ENCODE measurements around the gene UPB1. TPM values are rescaled to one million over a fixed set of nuclear protein-coding genes. Genes with fewer than 3 reads are reported as not detected.

The UPB1 gene
- total and polyA plus RNA-seq, 10 of the 15 experiments (the other 5 are each of a cell fraction or from before 2014, with no cell fraction given): 0.89 to 20.5 (median 3.1) TPM

- peak; percentile 47 for ATAC-seq
- ChIA-PET POLR2A (interaction anchor here (0.7 to 6.7 kb wide), 12 partner anchors 8 to 235 kb away, joined by 3 to 48 read pairs (median 6); partner anchors contain the start of gene ADORA2A), CTCF (interaction anchor here (0.7 to 14.8 kb wide), 10 partner anchors 10 to 183 kb away, joined by 3 to 332 read pairs (median 4); partner anchors contain the start of gene ADORA2A), RAD21 (ENCODE audit: unreplicated experiment) (interaction anchor here (0.6 to 8.3 kb wide), 18 partner anchors 8 to 761 kb away, joined by 3 to 111 read pairs (median 4); partner anchors contain the start of genes ADORA2A, GUCD1 and SNRPD3), SMC1A (ENCODE audit: uncharacterized antibody, unreplicated experiment) (interaction anchor here (0.6 to 8.2 kb wide), 15 partner anchors 9 to 183 kb away, joined by 3 to 122 read pairs (median 6); partner anchors contain the start of gene ADORA2A)
- no peaks in the 10 kb centered on the region for H3K9me3 ChIP-seq (replicated peaks; ENCODE audit: control insufficient read depth, insufficient read depth, low read length)
- H3K4me2 ChIP-seq (ENCODE audit: control insufficient read depth, insufficient read depth): peak overlapping the region; percentile 74
- 17% methylated on average over 6 of the region's 6 CpGs for WGBS (ENCODE audit: insufficient coverage, insufficient replicate concordance, low lambda C conversion rate, missing lambda C conversion rate)
- FAIRE-seq: no peak
- in situ Hi-C loops (cut with MboI): no loop called here
- intact Hi-C loops (cut with micrococcal nuclease; ENCODE audit: unreplicated experiment): no loop called here
- H3K4me1 ChIP-seq (ENCODE audit: control insufficient read depth, insufficient read depth, low read length): peaks cover 52% of the 10 kb centered on the region
- H3K9ac ChIP-seq (ENCODE audit: control insufficient read depth, insufficient read depth, low read length): peak overlapping the region; percentile 60; the same call in 1 of the 2 replicates
- H3K79me2 ChIP-seq (ENCODE audit: control insufficient read depth, insufficient read depth, low read length): no peaks in the 10 kb centered on the region
- H3K4me3 ChIP-seq: peak overlapping the region; percentile 2; the same call in 1 of the 2 replicates
- no peaks in the 10 kb centered on the region for H4K20me1 ChIP-seq (ENCODE audit: control insufficient read depth, insufficient read depth)
- H3K27me3 ChIP-seq (replicated peaks in 1 of 2; ENCODE audit: control insufficient read depth in 2 of 2, insufficient read depth in 2 of 2, low read length in 1 of 2): no peaks in the 10 kb centered on the region
- H3K36me3 ChIP-seq (ENCODE audit: control insufficient read depth in 2 of 2, insufficient read depth in 2 of 2, low read length in 1 of 2): no peaks in the 10 kb centered on the region
- H3K27ac ChIP-seq (ENCODE audit: control insufficient read depth, insufficient read depth): peak overlapping the region; percentile 80
- DNase-seq (ENCODE audit: low read depth, low spot score): no peak
- H2AFZ ChIP-seq (ENCODE audit: control insufficient read depth, low read depth, low read length): peak overlapping the region; percentile 79
- TSS peak; percentile 5 for BruUV-seq (replicated peaks)
- TF ChIP-seq TCF3 (IDR thresholded peaks at IDR 0.05; ENCODE audit: borderline replicate concordance, insufficient read depth, low read depth, low read length): no peak
- no peak for TF ChIP-seq EGR1 (IDR thresholded peaks at IDR 0.05; ENCODE audit: borderline replicate concordance in 1 of 2, low read depth in 2 of 2, low read length in 2 of 2)
- TF ChIP-seq TBL1XR1 (IDR thresholded peaks at IDR 0.05; ENCODE audit: low read depth, low read length): peak; percentile 9; the same call in 1 of the 2 replicates
- no peak for TF ChIP-seq SIN3A (IDR thresholded peaks at IDR 0.05; ENCODE audit: low read depth, low read length)
- 0 out of 4 replicates have a peak, but pooled peaks of 1 of the 2 experiments have one; percentile 21 for TF ChIP-seq EP300 (IDR thresholded peaks at IDR 0.05; ENCODE audit: borderline replicate concordance in 1 of 2, control insufficient read depth in 1 of 2, low read depth in 2 of 2, low read length in 2 of 2)
- no peak for TF ChIP-seq BMI1 (IDR thresholded peaks at IDR 0.05; ENCODE audit: borderline replicate concordance)
- peak; percentile 64; the same call in 1 of the 2 replicates for TF ChIP-seq GABPA (IDR thresholded peaks at IDR 0.05; ENCODE audit: low read depth)
- peak; percentile 46; the same call in 1 of the 2 replicates for TF ChIP-seq ZBTB11 (CRISPR knock-in tag; IDR thresholded peaks at IDR 0.05)
- no peak for TF ChIP-seq SMARCA5 (IDR thresholded peaks at IDR 0.05)
- no peak for TF ChIP-seq TAF1 (IDR thresholded peaks at IDR 0.05; ENCODE audit: borderline replicate concordance, low read depth, low read length)
- TF ChIP-seq RELA (IDR thresholded peaks at IDR 0.05; ENCODE audit: borderline replicate concordance, partially characterized antibody): peak; percentile 59
- TF ChIP-seq CUX1 (IDR thresholded peaks at IDR 0.05; ENCODE audit: insufficient replicate concordance, low read depth, low read length): no peak
- TF ChIP-seq IKZF1 (conservative IDR thresholded peaks at IDR 0.05): peak; percentile 80
- 0 out of 2 replicates have a peak, but pooled peaks have one; percentile 11 for TF ChIP-seq CREB1 (IDR thresholded peaks at IDR 0.05; ENCODE audit: low read depth)
Observed at GRCh38 chr22:24506802-24507438, 11.8 kb downstream of the UPB1 start.

Data from GM12878 (cell line).